Activated T-cell treated with anti-CD3 and anti-CD28 coated beads, Interleukin-2, amount 50 U/mL, for 1 hour (primary cell): ENCODE results near the gene MED29.

Source experiments
- DNase-seq: peaks from one replicate; pipeline ENCODE4 v3.0.0-alpha.2; 2020

The MED29 gene, protein sequence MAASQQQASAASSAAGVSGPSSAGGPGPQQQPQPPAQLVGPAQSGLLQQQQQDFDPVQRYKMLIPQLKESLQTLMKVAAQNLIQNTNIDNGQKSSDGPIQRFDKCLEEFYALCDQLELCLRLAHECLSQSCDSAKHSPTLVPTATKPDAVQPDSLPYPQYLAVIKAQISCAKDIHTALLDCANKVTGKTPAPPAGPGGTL

DNA sequence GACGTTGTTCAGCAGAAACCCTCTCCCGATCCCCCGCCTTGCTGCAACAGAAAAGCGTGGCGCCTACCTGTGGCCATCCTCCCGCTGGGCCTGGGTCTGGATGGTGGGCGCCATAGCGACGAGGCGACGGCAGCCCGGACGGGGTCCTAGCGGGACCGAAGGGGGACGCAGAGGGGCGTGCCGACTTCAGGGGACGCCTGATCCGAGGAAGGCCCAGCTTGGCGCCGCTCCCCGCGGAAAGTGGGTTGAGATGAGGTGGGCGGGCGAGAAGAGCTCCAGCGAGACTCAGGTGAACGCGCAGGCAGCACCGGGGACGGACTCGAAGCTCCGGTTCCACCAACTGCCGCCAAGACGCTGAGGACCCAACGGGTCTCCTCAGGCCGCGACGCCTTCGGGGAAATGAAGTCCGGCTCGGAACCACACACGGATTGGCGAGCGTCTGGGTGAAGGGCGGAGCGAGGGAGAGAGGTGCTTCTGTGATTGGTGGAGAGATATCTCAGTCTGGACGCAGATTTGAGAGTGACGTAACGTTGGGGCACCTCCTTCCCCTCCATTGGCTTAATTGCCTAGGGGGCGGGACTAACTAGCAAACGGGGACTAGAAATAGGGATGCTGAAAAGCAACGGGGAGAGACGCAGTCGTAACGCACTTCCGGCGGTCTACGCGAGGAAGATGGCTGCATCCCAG is at the start of gene MED29, which contains the start of gene PAF1:
MED29 (plus strand) TSS at position 628 of the 687 bp plus-strand sequence; CDS start at position 673, 45 bp downstream.
PAF1 (minus strand) TSS at position 356 of the 687 bp plus-strand sequence; CDS start at position 114, 242 bp downstream.
- peak; percentile 90 for DNase-seq

DNA sequence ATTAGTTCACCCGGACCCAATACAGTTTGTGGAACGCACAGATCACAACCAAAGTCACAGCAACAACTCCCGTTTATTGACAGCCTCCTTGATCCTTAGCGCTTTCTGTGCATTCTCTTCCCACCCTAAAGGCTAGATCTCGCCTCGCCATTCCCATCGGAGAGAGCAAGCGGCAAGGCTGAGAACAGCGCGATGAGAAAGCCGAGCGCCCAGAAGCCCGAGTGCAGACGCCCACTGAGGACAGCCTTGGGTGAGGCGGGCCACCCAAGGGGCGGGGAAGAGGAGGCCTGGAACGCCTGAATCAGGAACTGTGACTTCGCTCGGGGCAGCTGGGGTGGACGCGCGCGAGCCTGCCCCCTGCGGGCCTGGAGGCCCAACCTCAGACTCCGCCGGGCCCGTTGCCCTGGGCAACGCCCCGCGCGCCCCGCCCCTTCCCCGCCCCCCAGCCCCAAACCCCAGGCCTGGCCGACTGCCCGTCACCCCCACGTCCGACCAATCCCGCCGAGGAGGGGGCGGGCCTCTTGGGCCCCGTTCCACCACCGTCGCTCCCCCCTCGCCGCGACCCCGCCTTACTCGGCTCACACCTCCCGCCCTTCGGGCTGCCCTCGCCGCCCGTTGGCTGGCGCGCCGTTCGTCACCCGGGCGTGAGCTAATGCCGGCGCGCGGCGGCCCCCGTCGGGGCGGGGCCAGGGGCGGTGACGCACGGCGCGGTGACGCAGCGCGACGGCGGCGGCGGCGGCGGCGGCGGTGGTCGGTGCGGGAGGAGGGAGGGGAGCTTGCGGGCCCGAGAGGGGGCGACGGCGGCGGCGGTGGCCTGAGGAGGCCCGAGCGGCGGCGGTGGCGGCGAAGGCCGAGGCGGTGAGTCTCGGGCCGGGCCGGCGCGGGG is 49.2 kb upstream of the MED29 start, which contains the start of gene SAMD4B:
SAMD4B (plus strand) TSS at position 703 of the 886 bp plus-strand sequence. CDS start 14,473 bp downstream, outside the sequence.
- DNase-seq = peak; percentile 99

DNA sequence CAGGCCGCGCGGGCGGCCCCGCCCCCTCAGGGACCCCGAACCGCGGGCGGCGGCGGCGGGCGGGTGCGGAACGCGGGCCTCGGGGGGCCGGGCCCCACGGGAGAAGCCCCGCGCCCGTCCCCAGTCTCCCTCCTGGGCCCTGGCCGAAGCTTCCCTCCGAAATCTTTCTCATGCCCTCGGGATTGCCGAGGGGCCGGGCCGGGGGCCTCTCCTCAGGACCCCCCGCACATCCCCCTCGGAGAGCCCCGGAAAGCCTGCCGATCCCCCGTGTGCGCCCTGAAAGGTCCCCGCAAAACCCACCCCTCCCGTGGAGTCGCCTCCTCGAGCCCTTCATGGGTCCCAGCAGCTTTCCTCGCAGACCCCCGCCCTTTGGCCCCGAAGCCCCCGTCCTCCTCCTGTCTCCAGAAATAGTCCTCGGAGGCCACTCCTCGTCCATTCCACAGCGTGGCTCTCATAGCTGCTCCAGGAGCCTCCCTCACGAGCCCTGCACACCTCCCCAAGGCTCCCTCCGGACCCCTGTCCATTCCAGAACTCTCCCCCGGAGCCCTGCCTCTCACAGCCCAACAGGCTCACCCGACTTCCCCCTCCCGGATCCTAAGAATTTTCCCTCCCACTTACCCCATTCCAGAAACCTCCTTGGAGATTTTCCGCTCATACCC is 48.4 kb upstream of the MED29 start:
- DNase-seq = peak; percentile 36

DNA sequence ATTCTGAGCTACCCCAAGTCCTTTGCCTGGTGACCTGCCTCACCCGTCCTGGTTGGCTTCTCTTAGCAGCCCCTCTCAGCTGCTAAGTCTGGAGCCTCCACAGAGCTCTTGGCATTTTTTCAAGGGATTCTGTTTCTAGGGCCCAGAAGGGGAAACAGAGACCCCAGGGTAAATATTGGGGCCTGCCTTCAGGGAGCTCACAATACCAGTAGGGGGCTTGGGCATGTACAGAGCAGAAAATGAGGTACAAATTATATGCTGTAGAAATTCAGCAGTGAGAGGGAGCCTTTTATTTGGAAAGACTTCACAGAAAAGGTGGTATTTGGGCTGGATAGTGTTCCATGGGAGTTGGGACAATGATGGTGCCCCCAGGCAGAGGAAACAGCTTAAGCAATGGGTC is 45.2 kb upstream of the MED29 start:
- DNase-seq = no peak

DNA sequence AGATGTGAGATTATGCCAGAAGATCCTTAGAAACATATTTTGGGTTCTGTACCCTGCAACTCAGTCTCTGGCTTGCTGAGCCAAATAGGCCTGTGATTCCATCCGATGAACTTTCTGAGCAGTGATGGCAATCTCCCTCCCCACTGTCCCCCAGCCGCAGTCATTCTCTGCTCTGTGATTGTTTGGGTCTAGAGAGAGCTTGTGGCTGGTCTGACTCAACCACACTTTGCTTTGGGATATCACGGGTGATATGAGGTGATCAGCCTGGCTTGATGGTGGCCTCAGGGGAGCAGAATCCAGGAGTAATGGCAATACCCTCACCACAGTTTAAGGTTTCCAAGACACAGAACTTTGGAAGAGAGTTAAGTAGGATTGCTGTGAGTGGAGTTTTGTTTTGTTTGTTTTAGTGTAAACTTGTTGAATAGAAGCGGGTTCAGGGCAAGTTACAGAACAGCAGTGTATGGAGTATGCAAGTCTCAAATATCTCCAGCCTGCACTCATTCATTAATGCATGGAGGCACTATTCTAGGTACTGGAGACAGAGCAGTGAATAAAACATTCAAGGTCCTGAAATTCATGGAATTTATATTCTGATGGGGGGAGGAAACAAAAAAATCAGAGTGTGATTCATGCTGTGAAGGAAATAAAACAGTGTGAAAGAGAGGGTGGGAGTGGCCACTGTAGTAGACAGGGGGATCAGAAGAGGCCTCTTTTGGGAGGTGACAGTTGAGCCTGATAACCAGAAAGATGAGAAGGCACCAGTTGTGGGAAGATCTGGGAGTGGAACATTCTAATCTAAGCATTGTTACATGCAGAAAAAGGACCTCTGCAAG is 43.6 kb upstream of the MED29 start:
- DNase-seq = no peak

DNA sequence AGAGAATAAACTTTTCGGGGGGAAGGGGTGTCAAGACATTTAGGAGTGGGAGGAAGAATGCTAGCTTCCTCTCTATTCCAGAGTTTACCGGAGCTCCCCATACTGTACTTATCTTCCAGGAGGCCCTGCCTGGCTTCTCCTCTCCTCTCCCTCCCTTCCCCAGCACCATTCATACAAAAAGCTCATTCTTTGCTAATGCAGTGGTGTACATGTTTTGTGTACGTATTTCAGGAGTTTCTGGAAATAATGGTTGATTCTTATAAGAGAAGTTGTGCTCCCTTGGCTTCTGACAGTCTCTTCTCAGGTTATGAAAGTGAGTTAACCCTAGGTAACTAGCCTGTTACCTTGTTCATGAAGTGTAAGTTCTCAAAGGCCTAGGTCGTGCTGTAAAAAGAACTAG is 41.9 kb upstream of the MED29 start:
- no peak for DNase-seq

DNA sequence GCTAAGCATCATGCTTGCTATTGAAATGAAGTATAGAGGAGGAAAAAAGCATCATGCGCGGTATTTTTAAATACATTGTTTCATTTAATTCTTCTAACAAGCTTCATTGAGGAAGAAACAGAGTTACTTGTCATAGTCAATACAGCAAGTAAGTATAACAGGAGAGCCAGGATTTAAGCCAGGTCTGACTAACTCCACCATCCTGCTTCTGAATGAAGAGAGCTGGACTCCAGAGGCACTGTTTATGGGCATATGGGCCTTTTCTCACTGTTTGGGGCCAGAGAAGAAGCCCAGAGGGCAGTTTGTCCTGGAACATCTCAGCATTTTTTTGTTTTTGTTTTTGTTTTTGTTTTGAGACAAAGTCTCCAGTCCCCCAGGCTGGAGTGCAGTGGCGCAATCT is 41.0 kb upstream of the MED29 start:
- no peak for DNase-seq

DNA sequence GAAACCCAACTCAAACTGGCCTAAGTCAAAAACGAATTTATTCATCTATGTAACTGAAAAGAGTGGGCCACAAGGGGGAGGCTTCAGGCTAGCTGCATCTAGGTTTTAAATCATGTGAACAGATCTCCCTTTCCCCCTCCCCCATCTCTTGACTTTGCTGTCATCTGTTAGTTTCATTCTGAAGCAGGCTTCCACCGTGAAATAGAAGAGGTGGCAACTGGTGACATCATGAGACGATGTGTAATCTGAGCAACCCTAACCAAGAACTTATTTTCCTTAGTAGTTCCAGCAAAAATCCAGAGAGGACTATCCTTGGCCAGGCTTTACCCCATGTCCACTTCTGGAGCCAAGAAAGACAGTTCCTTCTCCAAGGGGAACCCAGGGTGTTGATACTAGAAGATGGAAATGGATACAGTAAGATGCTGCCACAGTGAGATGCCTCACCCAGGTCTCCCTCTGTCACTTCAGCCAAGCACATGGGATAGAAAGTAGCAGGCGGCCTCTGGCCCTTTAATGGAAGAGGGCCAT is 39.6 kb upstream of the MED29 start:
- DNase-seq = no peak

DNA sequence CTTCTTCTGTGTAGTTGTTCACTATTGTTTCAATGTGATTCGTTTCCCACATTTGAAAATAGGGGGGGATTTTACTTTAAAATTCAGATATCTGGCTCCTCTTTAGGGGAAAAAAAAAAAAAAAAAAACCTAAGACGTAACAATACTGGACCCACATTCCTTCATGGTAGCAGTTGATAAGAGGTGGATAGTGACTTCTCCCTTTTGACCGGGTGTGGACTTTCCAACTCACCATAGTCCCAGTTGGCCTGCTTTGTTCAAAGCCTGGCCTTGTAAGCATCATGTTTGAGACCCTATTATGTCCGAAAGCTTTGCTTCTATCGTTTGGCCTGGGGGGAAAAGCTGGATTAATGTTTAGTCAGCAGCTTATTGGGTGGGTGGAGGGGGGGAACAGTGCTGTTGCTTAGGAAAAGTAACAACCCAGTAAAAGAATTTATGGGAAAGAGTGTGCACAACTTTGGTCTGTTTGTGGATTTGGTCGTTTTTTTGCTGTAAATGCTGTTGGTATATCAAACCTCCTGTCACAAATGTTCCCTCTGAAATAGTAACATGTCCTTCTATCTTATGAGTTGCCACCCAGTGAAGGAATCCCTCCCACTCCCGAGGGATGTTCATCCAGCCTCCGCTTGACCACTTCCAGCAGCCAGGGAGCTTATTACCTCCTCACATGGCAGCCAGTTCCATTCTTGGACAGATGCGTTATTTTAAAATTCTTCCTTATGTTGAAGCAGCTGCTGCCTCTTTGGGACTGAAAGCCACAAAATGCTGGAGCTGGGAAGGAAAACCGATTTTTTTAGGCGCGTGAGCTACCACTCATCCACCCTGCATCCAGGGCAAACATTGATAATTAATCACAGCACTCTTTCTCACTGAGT is 38.6 kb upstream of the MED29 start:
- no peak for DNase-seq

DNA sequence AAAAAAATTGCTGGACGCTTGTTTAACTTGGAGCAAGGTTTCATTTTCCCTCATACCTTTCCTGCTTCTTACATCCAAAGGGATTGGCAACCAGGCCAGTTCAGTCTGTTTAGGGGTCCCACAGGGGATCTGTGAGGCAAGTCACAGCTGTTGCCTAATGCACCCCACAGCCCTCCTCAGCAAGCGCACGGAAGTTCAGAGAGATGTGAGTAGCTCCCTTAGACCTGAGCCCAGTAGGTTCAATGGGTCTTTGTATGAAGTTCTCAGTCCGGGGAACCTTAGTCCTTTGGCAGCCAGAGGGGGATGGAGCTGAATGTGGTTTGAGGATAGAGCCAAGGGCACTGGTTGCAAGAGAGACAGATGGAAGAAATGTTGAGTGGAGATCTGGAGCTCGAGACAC is 35.9 kb upstream of the MED29 start:
- no peak for DNase-seq

DNA sequence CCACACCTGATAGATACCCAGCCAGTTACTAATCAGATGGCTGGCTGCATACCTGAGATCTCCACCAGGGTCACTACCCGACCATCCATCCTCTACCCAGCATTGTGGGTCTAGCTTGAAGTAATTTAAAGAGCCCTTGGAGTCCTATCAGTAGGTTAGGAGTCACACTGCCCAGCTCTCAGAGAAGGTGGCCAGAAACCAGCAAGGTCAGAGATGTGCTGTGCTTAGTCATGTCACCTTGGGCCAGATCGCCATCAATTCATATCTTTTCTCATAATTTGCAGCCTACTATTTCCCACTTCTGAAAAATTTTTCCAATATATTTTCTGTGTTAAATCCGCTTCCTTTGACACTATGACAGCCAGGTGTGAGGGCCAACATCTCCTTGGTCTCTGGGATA is 35.1 kb upstream of the MED29 start:
- no peak for DNase-seq

DNA sequence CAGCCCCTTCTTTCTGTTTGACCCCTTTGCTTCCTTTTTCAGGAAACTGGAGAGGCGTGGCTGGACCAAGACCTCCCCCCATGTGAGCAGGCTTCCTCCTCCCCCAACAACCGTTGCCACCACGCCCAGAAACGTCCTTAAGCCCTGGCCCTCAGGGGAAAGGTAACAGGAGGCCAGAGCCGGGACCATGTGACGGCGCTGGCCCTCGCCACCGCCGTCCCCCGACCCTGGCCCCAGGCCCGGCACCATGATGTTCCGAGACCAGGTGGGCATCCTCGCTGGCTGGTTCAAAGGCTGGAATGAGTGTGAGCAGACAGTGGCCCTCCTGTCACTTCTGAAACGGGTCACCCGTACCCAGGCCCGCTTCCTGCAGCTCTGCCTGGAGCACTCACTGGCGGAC is 34.5 kb upstream of the MED29 start:
- DNase-seq = no peak

DNA sequence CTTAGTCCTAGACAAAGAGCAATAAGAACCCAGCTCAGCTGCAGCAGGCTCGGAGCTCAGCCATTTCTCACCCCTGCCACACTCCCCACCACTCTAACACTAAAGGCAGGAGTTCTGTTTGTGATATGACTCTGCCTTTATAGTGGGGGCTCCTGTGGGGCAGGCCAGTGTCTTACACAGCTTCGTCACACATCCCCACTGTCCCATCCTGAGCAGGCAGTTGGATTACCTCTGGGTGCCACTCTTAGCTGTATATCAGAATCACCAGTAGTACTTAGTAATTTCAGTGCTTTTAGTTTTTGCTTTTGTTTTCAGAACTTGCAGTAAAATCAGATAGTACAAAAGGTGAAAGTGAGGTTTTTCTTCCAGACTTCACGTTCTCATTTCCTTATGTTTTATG is 32.2 kb upstream of the MED29 start:
- no peak for DNase-seq

DNA sequence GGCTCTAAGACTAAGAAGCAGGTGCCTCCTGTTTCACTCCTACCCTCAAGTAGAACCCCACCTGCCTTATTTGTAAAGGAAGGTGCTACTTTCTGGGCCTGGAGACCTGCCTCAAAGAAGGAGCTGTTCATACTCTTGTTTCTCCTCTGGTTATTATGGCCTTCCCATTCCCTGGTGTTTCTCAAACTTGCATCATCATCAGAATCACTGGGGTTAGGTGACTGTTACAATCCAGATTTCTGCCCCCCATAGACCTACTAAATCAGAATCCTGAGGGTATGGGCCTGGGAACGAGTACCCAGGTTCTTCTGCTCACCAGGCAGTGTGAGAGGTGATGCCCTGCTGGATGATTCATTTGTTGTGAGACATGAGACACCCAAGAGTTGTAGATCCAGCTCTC is 30.6 kb upstream of the MED29 start:
- DNase-seq = no peak

DNA sequence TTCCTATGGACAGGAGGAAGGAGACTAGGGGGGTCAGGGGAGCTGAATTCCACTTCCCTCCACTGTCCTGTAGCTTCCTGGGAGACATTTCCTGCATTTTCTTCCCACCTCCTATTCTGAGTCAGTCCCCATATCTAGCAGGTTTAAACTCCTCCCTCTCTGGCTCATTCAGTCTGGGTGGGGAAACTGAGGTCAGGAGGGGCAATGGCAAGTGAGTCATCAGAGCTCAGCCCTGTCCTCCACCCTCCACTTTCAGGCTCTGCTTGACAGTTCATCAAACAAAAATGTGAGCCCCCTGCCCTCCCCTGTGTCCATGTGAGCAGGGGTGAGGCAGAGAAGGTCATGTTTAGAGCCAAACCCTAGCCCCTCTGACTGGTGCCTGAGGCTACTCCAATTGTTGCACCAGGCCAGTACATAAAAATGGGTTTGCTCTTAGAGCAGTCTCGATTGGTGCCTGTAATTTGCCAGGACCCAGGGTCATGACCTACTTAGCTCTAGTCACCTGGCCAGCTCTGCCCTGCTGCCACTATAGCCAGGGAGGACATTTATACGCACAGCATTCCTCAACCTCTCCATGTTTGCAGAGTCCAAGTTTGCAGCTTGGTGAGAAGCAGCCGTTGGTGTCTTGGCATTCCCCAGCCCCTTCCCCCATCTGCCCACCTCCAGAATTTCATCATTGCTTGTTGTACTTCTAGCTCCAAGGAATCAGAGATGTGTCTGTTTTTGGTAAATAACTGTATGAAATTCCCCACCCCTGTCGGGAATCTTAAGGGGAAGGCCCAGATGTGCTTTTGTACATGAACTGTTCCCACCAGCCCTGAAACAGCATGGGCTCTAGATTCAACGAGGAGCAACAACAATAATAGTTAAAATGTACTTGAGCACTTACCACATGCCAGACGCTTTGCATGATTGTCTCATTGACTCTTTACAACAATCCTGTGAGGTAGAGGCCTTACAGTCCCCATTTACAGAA is 28.2 kb upstream of the MED29 start:
- DNase-seq = no peak

DNA sequence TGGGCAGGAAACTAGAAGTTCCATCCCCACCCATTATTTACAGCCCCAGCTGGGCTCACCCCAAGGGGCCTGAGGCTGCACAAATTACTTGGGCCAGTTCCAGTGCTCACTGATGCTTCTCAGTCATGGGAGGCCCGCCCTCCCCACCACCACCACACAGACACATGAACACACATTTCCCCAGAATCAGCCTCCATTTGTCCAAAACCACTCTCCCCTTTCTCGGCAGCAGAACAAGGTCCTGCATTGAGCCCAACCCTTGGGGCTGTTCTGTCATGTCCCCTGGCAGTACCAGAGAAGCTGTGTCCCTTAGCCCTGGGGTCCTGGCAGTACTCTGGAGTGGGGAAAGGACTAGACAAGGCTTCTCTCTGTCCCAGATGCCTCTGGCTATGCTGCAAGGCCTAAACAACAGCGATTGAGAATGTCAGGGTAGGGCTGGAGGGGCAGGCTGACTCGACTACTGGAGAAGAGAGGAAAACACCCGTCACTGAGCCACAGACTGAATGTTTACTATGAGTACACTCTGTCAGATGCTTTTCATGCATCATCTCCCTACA is 27.2 kb upstream of the MED29 start:
- DNase-seq = no peak

DNA sequence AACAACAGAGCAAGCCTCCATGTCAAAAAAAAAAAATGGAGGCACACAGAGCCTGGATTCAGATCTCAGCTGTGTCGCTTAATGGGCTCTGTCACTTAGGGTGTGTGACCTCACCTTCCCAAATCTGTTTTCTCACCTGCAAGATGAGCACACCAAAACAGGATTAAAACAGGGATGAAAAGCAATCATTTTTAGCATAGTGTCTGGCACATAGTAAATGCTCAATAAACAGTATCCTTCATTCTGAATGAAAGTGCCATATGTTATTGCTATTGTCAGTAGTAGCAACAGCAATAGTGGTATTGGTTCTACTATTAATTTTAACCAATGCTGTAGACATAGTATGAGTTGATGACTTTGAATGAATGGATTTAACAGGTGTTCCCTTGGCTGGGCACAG is 25.6 kb upstream of the MED29 start:
- no peak for DNase-seq

DNA sequence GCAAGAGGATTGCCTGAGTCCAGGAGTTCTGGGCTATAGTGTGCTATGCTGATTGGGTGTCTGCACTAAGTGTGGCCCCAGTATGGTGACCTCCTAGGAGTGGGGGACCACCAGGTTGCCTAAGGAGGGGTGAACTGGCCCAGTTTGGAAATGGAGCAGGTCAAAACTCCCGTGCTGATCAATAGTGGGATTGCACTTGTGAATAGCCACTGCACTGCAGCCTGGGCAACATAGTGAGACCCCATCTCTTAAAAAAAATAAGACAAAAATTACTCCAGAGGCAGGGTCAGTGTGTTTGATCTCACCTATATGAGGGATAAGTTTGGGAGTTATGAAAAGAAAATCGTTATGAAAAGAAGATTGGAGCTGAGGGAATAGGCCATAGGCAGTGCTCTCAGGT is 22.0 kb upstream of the MED29 start:
- DNase-seq = no peak

DNA sequence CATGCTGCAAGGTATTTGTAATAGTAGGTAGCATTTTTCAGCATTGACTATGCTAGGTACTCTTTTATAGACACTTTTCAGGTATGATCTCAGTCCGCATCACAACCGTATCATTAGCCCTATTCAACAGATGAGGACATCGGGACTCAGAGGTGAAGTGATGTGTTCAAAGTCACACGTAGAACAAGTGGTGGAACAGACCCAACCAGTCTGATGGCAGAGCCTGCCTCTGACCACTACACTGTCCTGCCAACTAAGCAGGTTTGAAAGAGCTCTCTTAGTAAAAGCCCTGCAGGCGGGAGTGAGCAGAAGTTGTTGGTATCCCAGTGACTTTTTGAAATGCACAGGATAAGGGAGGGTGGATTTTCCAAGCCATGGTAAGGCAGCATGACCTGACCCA is 20.4 kb upstream of the MED29 start:
- no peak for DNase-seq
